GM23338 (cell line): ENCODE results near the gene KSR2. TPM values are rescaled to one million over a fixed set of nuclear protein-coding genes. Genes with fewer than 3 reads are reported as not detected.

Experiments
- ATAC-seq: fragments of 200-7000 bp; cut with Tn5 transposase; 3 replicates; pipeline ENCODE4 v1.9.1; 2020
- DNase-seq: peaks from one replicate; pipeline ENCODE4 v3.0.0-alpha.2; 2015; ENCODE audit warnings: low spot score
- H2AFZ ChIP-seq: fragments of 200-600 bp; sonication (generic); 2 replicates; pipeline ENCODE4 v1.8.0; 2016; ENCODE audit warnings: antibody characterized with exemption, mild to moderate bottlenecking, moderate library complexity
- H3F3A ChIP-seq: fragments of 200-600 bp; sonication (generic); replicated peaks from 2 replicates; pipeline ENCODE4 v1.8.0; 2017; ENCODE audit warnings: antibody characterized with exemption, mixed run types, low read depth
- H3K27ac ChIP-seq: fragments of 200-600 bp; sonication (generic); 2 replicates; pipeline ENCODE4 v1.6.1; 2016; ENCODE audit warnings: low read depth
- H3K27me3 ChIP-seq: fragments of 200-600 bp; sonication (generic); 2 replicates; pipeline ENCODE4 v1.8.0; 2016; ENCODE audit warnings: mild to moderate bottlenecking, mixed run types, moderate library complexity; ENCODE audit not compliant: insufficient read depth
- H3K36me3 ChIP-seq: fragments of 200-600 bp; sonication (generic); 2 replicates; pipeline ENCODE4 v1.8.0; 2016; ENCODE audit warnings: mild to moderate bottlenecking; ENCODE audit not compliant: insufficient read depth
- H3K4me1 ChIP-seq: fragments of 200-600 bp; sonication (generic); 2 replicates; pipeline ENCODE4 v1.8.0; 2016; ENCODE audit warnings: mild to moderate bottlenecking, moderate library complexity; ENCODE audit not compliant: insufficient read depth
- H3K4me2 ChIP-seq: fragments of 200-600 bp; sonication (generic); 2 replicates; pipeline ENCODE4 v1.7.1; 2017; ENCODE audit warnings: mixed run types
- H3K4me3 ChIP-seq: fragments of 200-600 bp; sonication (generic); 2 replicates; pipeline ENCODE4 v1.6.1; 2016; ENCODE audit warnings: mixed run types
- H3K79me2 ChIP-seq: fragments of 200-600 bp; sonication (generic); replicated peaks from 2 replicates; pipeline ENCODE4 v1.8.0; 2017; ENCODE audit warnings: mild to moderate bottlenecking; ENCODE audit not compliant: insufficient read depth
- H3K9me2 ChIP-seq: fragments of 200-600 bp; sonication (generic); 2 replicates; pipeline ENCODE4 v1.8.0; 2017; ENCODE audit not compliant: insufficient read depth
- H4K20me1 ChIP-seq: fragments of 200-600 bp; sonication (generic); replicated peaks from 2 replicates; pipeline ENCODE4 v1.8.0; 2017; ENCODE audit warnings: mild to moderate bottlenecking; ENCODE audit not compliant: insufficient read depth
- H3K27ac Mint-ChIP-seq: 2 replicates; pipeline ENCODE4 v1.8.0; 2020; ENCODE audit warnings: inconsistent platforms, mild to moderate bottlenecking, moderate library complexity, mixed read lengths
- H3K27me3 Mint-ChIP-seq: 3 replicates; pipeline ENCODE4 v1.8.0; 2022; ENCODE audit warnings: low read depth, mild to moderate bottlenecking, moderate library complexity, mixed read lengths, inconsistent platforms; ENCODE audit not compliant: insufficient read depth, poor library complexity
- H3K36me3 Mint-ChIP-seq: 3 replicates; pipeline ENCODE4 v1.8.0; 2021; ENCODE audit warnings: low read depth, mild to moderate bottlenecking, inconsistent platforms, moderate library complexity, mixed read lengths
- H3K4me1 Mint-ChIP-seq: 3 replicates; pipeline ENCODE4 v1.8.0; 2020; ENCODE audit warnings: mild to moderate bottlenecking, inconsistent platforms, mixed read lengths
- H3K4me3 Mint-ChIP-seq: 3 replicates; pipeline ENCODE4 v1.8.0; 2021; ENCODE audit warnings: moderate library complexity, mild to moderate bottlenecking, inconsistent platforms, mixed read lengths
- H3K9me3 Mint-ChIP-seq: 3 replicates; pipeline ENCODE4 v1.8.0; 2020; ENCODE audit warnings: moderate library complexity, mild to moderate bottlenecking, inconsistent platforms, mixed read lengths
- CREB1 ChIP-seq: fragments of 250-450 bp; sonication (Bioruptor Pico); IDR thresholded peaks from 2 replicates; pipeline ENCODE4 v1.5.0; 2020; ENCODE audit warnings: low read depth, mild to moderate bottlenecking, moderate library complexity
- CTCF ChIP-seq, 2 experiments: fragments of 200-600 bp in 1 of 2; sonication (generic) in 1 of 2; conservative IDR thresholded peaks; 2 replicates each; pipeline versions ENCODE4 v1.5.1 to v1.6.1; 2016 to 2017; ENCODE audit warnings: antibody characterized with exemption in 2 of 2, low read depth in 2 of 2, mild to moderate bottlenecking in 2 of 2, moderate library complexity in 1 of 2
- ETS1 ChIP-seq: IDR thresholded peaks from 2 replicates; pipeline ENCODE4 v1.6.1; 2016; ENCODE audit warnings: antibody characterized with exemption
- EZH2 ChIP-seq: fragments of 200-600 bp; sonication (generic); IDR thresholded peaks from one replicate; pipeline ENCODE4 v1.8.0; 2017; ENCODE audit warnings: antibody characterized with exemption, mild to moderate bottlenecking, low read depth; ENCODE audit not compliant: unreplicated experiment
- EZH2phosphoT487 ChIP-seq: fragments of 200-600 bp; sonication (generic); IDR thresholded peaks from one replicate; pipeline ENCODE4 v1.8.1; 2018; ENCODE audit warnings: antibody characterized with exemption; ENCODE audit not compliant: unreplicated experiment
- JUNB ChIP-seq: IDR thresholded peaks from one replicate; pipeline ENCODE4 v1.6.1; 2016; ENCODE audit warnings: antibody characterized with exemption; ENCODE audit not compliant: unreplicated experiment
- NANOG ChIP-seq: IDR thresholded peaks from 2 replicates; pipeline ENCODE4 v1.6.1; 2016; ENCODE audit warnings: antibody characterized with exemption, borderline replicate concordance
- POLR2AphosphoS5 ChIP-seq: IDR thresholded peaks from 2 replicates; pipeline ENCODE4 v1.6.1; 2016; ENCODE audit warnings: antibody characterized with exemption, low read depth
- REST ChIP-seq: IDR thresholded peaks from one replicate; pipeline ENCODE4 v1.6.1; 2018; ENCODE audit warnings: antibody characterized with exemption; ENCODE audit not compliant: unreplicated experiment
- STAT1 ChIP-seq: IDR thresholded peaks from one replicate; pipeline ENCODE4 v1.6.1; 2016; ENCODE audit warnings: antibody characterized with exemption; ENCODE audit not compliant: unreplicated experiment
- ZNF114 ChIP-seq: fragments of 250-450 bp; sonication (Bioruptor Pico); IDR thresholded peaks from 2 replicates; pipeline ENCODE4 v1.5.0; 2020; ENCODE audit warnings: mild to moderate bottlenecking, moderate library complexity
- ZNF331 ChIP-seq: fragments of 250-450 bp; sonication (Bioruptor Pico); IDR thresholded peaks from 2 replicates; pipeline ENCODE4 v1.5.0; 2020; ENCODE audit warnings: low read depth, mild to moderate bottlenecking, moderate library complexity
- ZNF462 ChIP-seq: fragments of 250-450 bp; sonication (Bioruptor Pico); IDR thresholded peaks from 2 replicates; pipeline ENCODE4 v1.5.0; 2020; ENCODE audit warnings: mild to moderate bottlenecking, moderate library complexity
- polyA plus RNA-seq: library from polyadenylated mRNA; unstranded; fragments of >200 nt; fragmentation: Nextera tagmentation; extraction: Ambion mirVana; gene quantifications from 2 replicates; pipeline ENCODE4 v1.2.1, GENCODE V29; 2016
- total RNA-seq: library from RNA; depleted of rRNA; stranded (reverse); fragments of >200 nt; shearing (Covaris generic); gene quantifications from 2 replicates; pipeline ENCODE4 v1.2.3, GENCODE V29; 2014

Gene KSR2
- total and polyA plus RNA-seq, 2 experiments from 2014 or later, result 1.1 to 2.7 TPM

GRCh38 chr12:117733549-117733805, 235.3 kb downstream of the KSR2 start:
- H3K79me2 ChIP-seq, result no peaks in the 10 kb centered on the region
- ATAC-seq, result no peak
- H3K36me3 ChIP-seq, result no peaks in the 10 kb centered on the region
- DNase-seq, result no peak
- no peaks in the 10 kb centered on the region for H4K20me1 ChIP-seq
- H3K4me2 ChIP-seq, result no peak overlapping the region
- H3K27ac Mint-ChIP-seq, result no peak overlapping the region
- no peaks in the 10 kb centered on the region; the same call in 2 of the 3 replicates for H3K36me3 Mint-ChIP-seq
- H3K27me3 Mint-ChIP-seq, result peaks cover 1% of the 10 kb centered on the region
- H3F3A ChIP-seq, result no peaks in the 10 kb centered on the region
- H3K4me1 Mint-ChIP-seq, result no peaks in the 10 kb centered on the region; the same call in 2 of the 3 replicates
- H3K9me2 ChIP-seq, result no peaks in the 10 kb centered on the region
- no peaks in the 10 kb centered on the region for H3K27me3 ChIP-seq
- H3K4me1 ChIP-seq, result no peaks in the 10 kb centered on the region
- peaks cover 16% of the 10 kb centered on the region; the same call in 1 of the 3 replicates for H3K9me3 Mint-ChIP-seq
- no peak overlapping the region for H3K27ac ChIP-seq
- no peak overlapping the region for H2AFZ ChIP-seq
- H3K4me3 ChIP-seq, result no peak overlapping the region
- TF ChIP-seq STAT1, result no peak
- TF ChIP-seq REST, result no peak
- TF ChIP-seq EZH2phosphoT487, result no peak
- no peak for TF ChIP-seq EZH2
- no peak for TF ChIP-seq ZNF462 (CRISPR knock-in tag)
- TF ChIP-seq ZNF331 (CRISPR knock-in tag), result no peak
- TF ChIP-seq ZNF114 (CRISPR knock-in tag), result no peak
- TF ChIP-seq CREB1, result no peak
- TF ChIP-seq JUNB, result no peak
- TF ChIP-seq CTCF (conservative IDR thresholded peaks at IDR 0.05; ENCODE audit: low read depth in 2 of 2), result no peak
- TF ChIP-seq POLR2AphosphoS5, result no peak
- no peak for TF ChIP-seq NANOG
- no peak for TF ChIP-seq ETS1
- no peak overlapping the region for H3K4me3 Mint-ChIP-seq
